Measurements from ENCODE around the gene LYPLA2. TPM values are rescaled to one million over a fixed set of nuclear protein-coding genes. Genes with fewer than 3 reads are reported as not detected.
A peak's percentile ranks its signal among the peaks of the same experiment; 100 is the strongest.

Gene LYPLA2
- total RNA-seq, 4 donors from 2014 or later, result 23.1 to 110 (median 84.4) TPM

DNA sequence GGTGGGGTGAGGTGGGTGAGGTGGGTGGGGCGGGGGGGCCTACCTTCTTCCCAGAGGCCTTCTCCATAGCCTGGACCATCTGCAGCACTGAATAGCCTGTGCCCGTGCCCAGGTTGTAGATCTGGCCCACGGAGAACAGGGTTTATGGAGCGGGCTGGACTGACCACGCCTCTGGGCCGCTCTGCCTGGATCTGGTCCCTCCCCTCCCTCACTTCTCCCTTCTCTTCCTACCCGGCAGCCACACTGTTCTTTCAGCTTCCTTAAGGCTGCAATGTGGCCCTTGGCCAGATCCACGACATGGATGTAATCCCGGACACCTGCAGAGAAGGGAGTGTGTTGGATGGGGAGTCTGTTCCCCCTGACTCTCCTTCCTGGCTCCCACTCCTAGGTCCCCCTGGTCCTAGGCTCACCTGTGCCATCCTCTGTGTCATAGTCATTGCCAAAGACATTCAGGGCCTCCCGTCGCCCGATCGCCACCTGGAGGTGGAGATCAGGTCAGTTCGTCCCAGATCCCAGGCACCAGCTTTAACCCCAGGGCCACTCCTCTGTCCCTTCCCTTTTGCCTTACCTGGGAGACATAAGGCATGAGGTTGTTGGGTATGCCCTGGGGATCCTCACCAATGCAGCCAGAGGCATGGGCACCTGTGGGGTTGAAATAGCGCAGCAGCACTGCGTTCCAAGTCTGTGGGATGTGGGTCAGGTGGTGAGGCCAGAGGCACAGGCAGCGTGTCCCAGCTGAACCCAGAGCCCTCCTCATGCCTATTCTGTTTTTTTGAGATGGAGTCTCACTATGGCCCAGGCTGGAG lies 5.7 kb downstream of the LYPLA2 start:
- intact Hi-C loops (cut with DNase I; ENCODE audit: low total_unique reads) (no loop called here), in situ Hi-C loops (cut with MboI; ENCODE audit: low pct_ligation_motif_present in 1 of 4, low pct_unique_long_range_greater_than_20kb in 1 of 4, low sequenced_read_pairs in 3 of 4) (no loop called here)
- peak; percentile 64 for DNase-seq
- H3K27me3 ChIP-seq, result no peaks in the 10 kb centered on the region
- H3K9me3 ChIP-seq, result no peaks in the 10 kb centered on the region
- H3K27ac ChIP-seq, result peak overlapping the region; percentile 44 to 50 (median 45)
- WGBS, 2 donors (ENCODE audit: low coverage in 1 of 2), result 53% methylated on average over 10 of the region's 17 CpGs; no CpG with 5 or more reads in 1 of the 2 donors
- no peaks in the 10 kb centered on the region for H3K36me3 ChIP-seq
- no peak overlapping the region for H3K4me3 ChIP-seq
- H3K4me1 ChIP-seq, result peaks cover 20 to 59% (median 50%) of the 10 kb centered on the region in 4 donors
- TF ChIP-seq POLR2AphosphoS5 (IDR thresholded peaks at IDR 0.05), result peak in 1 of 3 donors; percentile 8
- TF ChIP-seq EP300 (IDR thresholded peaks at IDR 0.05; ENCODE audit: low read depth), result no peak
- peak; percentile 11 for TF ChIP-seq POLR2A (IDR thresholded peaks at IDR 0.05)
- TF ChIP-seq, protein P1, sequence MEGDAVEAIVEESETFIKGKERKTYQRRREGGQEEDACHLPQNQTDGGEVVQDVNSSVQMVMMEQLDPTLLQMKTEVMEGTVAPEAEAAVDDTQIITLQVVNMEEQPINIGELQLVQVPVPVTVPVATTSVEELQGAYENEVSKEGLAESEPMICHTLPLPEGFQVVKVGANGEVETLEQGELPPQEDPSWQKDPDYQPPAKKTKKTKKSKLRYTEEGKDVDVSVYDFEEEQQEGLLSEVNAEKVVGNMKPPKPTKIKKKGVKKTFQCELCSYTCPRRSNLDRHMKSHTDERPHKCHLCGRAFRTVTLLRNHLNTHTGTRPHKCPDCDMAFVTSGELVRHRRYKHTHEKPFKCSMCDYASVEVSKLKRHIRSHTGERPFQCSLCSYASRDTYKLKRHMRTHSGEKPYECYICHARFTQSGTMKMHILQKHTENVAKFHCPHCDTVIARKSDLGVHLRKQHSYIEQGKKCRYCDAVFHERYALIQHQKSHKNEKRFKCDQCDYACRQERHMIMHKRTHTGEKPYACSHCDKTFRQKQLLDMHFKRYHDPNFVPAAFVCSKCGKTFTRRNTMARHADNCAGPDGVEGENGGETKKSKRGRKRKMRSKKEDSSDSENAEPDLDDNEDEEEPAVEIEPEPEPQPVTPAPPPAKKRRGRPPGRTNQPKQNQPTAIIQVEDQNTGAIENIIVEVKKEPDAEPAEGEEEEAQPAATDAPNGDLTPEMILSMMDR (IDR thresholded peaks at IDR 0.05), result peak in 4 of 5 experiments; percentile 18 to 52 (median 40)

DNA sequence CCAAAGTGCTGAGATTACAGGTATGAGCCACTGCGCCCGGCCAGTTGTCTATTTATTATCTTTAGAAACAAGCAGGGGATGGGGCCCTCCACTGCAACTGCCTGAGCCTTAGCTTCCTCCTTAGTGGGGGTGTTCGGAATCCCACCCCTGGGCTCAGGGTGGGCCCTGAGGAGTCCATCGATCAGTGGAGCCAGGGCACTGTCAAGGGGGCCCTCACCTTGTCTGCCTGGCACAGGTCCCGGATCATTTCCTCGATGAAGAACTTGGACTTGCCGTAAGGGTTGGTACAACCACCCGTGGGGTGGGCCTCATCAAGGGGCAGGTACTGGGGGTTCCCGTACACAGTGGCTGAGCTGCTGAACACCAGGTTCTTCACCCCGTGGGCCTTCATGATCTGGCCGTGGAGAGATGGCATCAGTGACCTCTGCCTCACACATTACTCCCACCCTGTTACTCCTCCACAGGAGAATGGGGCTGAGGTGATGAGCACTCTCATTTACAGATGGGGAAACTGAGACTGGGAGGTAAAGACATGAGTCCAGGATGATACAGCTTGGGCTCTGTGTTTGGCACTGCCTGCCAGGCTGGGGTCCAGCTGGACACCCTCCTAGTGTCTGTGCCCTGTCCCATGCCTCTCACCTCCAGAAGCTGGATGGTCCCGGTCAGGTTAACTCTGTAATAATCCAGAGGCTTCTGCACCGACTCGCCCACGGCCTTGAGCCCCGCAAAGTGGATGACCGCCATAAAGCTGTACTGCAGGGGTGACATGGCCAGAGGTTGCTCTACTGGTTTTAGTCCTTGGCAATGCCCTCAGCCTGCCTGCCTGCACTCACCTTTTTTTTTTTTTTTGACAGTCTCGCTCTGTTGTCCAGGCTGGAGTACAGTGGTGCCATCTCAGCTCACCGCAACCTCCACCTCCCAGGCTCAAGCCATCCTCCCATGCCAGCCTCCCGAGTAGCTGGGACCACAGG lies 6.8 kb downstream of the LYPLA2 start:
- no peaks in the 10 kb centered on the region for H3K36me3 ChIP-seq
- DNase-seq, result no peak
- TF ChIP-seq, protein P1 (IDR thresholded peaks at IDR 0.05), result no peak
- TF ChIP-seq POLR2A (IDR thresholded peaks at IDR 0.05), result peak; percentile 7
- peaks cover 14 to 51% (median 41%) of the 10 kb centered on the region in 4 donors for H3K4me1 ChIP-seq
- no peak overlapping the region for H3K4me3 ChIP-seq
- WGBS, 2 donors (ENCODE audit: low coverage in 1 of 2), result 80 to 83% methylated on average over 1 to 19 of the region's 20 CpGs
- H3K27me3 ChIP-seq, result no peaks in the 10 kb centered on the region
- H3K27ac ChIP-seq, result peak overlapping the region; percentile 45 to 96 (median 93)
- in situ Hi-C loops (cut with MboI; ENCODE audit: low pct_ligation_motif_present in 1 of 4, low pct_unique_long_range_greater_than_20kb in 1 of 4, low sequenced_read_pairs in 3 of 4) (no loop called here), intact Hi-C loops (cut with DNase I; ENCODE audit: low total_unique reads) (no loop called here)
- no peaks in the 10 kb centered on the region for H3K9me3 ChIP-seq

DNA sequence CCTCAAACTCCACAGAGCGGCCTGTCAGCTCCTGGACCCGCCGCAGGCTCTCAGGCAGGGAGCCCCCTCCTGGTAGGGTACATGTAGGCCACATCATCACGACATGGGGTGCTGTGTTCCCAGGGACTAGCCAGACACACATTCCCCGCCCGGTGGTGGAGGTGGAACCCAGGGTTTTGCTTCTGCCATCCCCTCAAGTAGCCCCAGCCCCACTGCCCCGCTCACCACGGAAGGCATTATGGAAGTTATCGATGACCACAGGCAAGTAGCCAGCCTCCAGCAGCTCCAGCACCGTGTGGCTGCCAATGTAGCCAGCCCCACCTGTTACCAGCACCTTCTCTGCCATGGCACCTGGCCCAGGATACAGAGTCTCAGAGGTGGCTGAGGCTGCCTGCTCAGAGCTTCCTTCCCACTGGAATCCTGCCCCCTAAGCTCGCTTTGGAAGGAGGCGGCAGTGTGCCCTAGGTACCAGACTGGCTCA lies 7.8 kb downstream of the LYPLA2 start:
- in situ Hi-C loops (cut with MboI; ENCODE audit: low pct_ligation_motif_present in 1 of 4, low pct_unique_long_range_greater_than_20kb in 1 of 4, low sequenced_read_pairs in 3 of 4) (no loop called here), intact Hi-C loops (cut with DNase I; ENCODE audit: low total_unique reads) (no loop called here)
- H3K36me3 ChIP-seq, result no peaks in the 10 kb centered on the region
- TF ChIP-seq, protein P1 (IDR thresholded peaks at IDR 0.05), result no peak
- H3K4me1 ChIP-seq, result peaks cover 14 to 42% (median 32%) of the 10 kb centered on the region in 4 donors
- WGBS, 2 donors (ENCODE audit: low coverage in 1 of 2), result 85% methylated on average over 11 of the region's 12 CpGs; no CpG with 5 or more reads in 1 of the 2 donors
- peak overlapping the region in 1 of 4 donors; percentile 86 for H3K4me3 ChIP-seq
- peak overlapping the region; percentile 91 to 96 (median 94) for H3K27ac ChIP-seq
- no peaks in the 10 kb centered on the region for H3K27me3 ChIP-seq
- DNase-seq, result peak; percentile 22
- H3K9me3 ChIP-seq, result no peaks in the 10 kb centered on the region

DNA sequence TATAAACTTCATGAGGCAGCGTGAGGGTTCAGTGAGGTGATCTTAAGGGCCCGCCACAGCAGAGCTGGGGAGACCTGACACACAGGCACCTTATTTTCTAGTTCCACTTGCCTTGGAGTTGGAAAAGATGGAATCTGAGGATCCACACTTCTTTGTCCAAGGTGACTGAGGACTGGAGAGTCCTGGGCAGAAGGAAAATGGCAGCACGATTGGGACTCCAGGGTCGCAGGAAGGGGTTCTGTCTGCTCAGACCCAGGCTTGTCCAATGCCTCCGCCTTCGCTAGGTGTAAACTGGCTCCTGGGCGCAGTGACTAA lies 8.3 kb downstream of the LYPLA2 start:
- 53% methylated on average over 7 of the region's 7 CpGs; no CpG with 5 or more reads in 1 of the 2 donors for WGBS, 2 donors (ENCODE audit: low coverage in 1 of 2)
- H3K27me3 ChIP-seq, result no peaks in the 10 kb centered on the region
- in situ Hi-C loops (cut with MboI; ENCODE audit: low pct_ligation_motif_present in 1 of 4, low pct_unique_long_range_greater_than_20kb in 1 of 4, low sequenced_read_pairs in 3 of 4), result no loop called here
- intact Hi-C loops (cut with DNase I; ENCODE audit: low total_unique reads), result no loop called here
- DNase-seq, result no peak
- no peak for TF ChIP-seq EP300 (IDR thresholded peaks at IDR 0.05; ENCODE audit: low read depth)
- no peak for TF ChIP-seq POLR2AphosphoS5 (IDR thresholded peaks at IDR 0.05)
- TF ChIP-seq POLR2A (IDR thresholded peaks at IDR 0.05), result no peak
- TF ChIP-seq, protein P1 (IDR thresholded peaks at IDR 0.05), result no peak
- H3K4me1 ChIP-seq, result peaks cover 14 to 40% (median 29%) of the 10 kb centered on the region in 4 donors
- peak overlapping the region; percentile 91 to 96 (median 94) for H3K27ac ChIP-seq
- no peaks in the 10 kb centered on the region for H3K9me3 ChIP-seq
- H3K4me3 ChIP-seq, result peak overlapping the region in 2 of 4 donors; percentile 84 to 86
- H3K36me3 ChIP-seq, result no peaks in the 10 kb centered on the region

Measured in transverse colon (tissue), 4 donors.